NOMO-1 (cell line): ENCODE results near the gene OPRD1.
"Not testable (repeated sequence)": the region's sequence is repeated elsewhere in the genome, so short reads cannot be mapped to it uniquely, and the experiment has no call there.

ENCODE experiments used
- DNase-seq, 2 experiments: peaks; one replicate each; lab custom pipeline; 2025; ENCODE audit not compliant: unreplicated experiment in 2 of 2; lab: John Stamatoyannopoulos, UW

Gene OPRD1

DNA sequence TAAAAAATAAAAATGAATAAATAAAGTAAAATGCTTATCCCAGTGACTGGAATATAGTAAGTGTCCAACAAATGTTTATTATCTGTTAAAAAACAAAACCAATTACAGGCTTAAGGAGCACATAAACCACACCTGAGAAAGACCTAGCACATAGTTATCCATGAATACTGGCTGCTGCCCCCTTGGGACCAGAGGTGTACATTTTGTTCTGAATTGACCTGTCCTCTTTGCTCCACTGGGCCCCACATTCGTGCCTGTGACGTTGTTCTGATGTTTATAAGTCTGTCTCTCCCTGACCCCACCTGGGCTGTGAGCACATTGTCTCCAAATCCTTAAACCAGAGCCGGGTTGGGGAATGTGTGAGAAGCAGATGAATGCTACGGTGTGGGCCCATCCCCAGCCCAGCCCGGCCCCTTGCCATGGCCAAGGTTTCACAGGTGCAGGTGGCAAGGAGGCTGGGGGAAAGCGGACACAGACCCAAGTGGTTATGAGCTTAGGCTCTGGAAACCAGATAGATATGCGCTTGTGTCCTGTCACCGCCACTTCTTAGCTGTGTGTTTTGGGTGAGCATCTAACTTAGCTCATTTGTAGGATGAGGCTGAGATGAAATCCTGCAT is 29.1 kb downstream of the OPRD1 start:
- DNase-seq = no peak

- no peak for DNase-seq
Measured at GRCh38 chr1:28845786-28846543, 34.0 kb downstream of the OPRD1 start.

DNA sequence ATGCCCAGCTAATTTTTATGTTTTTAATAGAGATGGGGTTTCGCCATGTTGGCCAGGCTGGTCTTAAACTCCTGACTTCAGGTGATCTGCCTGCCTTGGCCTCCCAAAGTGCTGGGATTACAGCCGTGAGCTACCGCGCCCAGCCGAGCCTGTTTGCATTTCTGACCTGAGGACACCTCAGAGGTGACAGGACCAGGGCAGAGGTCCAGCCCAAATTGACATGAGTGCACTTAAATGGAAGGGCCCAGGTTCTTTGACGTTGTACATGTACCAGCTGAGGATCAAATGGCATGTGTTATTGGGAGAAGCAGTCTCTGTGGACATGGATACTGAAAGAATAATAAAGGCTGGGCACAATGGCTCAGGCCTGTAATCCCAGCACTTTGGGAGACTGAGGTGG is 35.2 kb downstream of the OPRD1 start:
- not testable (repeated sequence) for DNase-seq

GRCh38 chr1:28848416-28848815 is 36.4 kb downstream of the OPRD1 start:
- no peak for DNase-seq

DNA sequence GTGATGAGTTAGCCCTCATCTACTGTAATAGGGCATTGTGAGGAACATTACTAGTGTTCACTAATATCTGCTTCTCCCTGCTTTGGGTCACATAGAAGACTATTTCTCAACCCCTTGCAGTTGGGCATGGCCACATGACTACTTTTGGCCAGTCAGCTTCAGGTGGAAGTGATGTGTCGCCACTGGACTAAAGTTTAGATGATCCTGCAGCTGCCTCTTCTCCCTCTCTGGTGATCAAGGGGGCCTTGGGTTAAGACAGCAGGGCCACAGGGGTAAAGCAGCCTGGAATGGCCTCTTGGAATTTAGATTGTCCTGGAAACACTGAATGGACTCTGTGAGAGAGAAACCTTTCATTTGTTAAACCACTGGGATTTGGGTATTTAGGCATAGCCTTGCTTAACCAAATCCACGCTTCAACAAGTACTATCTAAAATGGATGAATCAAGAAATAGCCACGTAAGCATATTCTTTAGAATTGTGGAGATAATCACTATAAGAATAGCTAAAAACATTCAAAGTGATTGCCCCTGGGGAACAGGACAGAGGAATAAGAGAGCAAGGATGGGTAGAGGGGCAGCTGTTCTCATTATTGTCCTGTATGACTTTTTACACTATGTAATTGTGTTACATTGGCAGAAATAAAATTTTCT is 41.2 kb downstream of the OPRD1 start:
- peak in 1 of 2 experiments; percentile 41 for DNase-seq

- DNase-seq = not testable (repeated sequence)
Measured at GRCh38 chr1:28854406-28854805, 42.4 kb downstream of the OPRD1 start.

DNA sequence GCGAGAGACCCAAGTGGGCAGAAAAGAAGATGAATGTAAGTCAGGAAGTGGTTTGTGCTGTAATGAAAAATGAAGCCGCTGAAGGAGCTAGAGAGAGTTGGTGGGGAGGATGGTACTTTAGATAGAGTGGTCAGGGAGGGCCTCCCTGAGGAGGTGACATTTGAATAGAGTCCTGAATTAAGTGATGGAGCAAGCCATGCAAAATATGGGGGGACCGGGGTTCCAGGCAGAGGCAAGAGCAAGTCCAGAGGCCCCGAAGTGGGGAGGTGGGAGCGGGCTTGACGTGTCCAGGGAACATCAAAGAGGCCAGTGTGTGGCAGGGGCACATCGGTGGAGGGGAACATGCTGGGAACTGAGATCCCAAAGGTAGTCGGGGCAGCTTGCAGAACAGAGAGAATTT is 43.1 kb downstream of the OPRD1 start:
- DNase-seq = no peak

DNA sequence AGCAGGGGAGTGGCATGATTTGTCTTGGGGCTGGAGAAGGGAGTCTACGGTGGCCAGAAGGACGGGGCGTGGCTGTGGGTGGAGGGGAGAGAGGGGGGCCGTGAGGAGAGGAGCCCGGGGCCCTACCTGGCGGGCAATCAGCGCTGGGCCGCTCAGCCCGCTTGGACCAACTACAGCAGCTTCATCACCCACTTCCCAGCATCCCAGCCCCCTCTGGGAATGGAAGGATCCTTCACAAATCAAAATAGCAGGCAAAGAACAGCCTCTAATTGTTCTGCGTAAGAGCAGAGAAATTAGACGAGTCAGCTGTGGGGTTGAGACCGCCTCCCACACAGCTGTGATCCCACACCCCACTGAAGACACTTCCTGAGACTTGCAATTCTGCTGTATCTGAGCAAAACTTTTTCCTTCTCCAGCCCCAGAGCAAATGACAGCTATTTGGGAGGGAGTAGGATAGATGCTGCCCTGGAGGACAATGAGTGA is 43.5 kb downstream of the OPRD1 start:
- DNase-seq = no peak

- no peak for DNase-seq
Measured at GRCh38 chr1:28855969-28856368, 44.0 kb downstream of the OPRD1 start.

GRCh38 chr1:28860332-28861073 is 48.5 kb downstream of the OPRD1 start:
- peak; percentile 56 to 59 for DNase-seq

- no peak for DNase-seq
Measured at GRCh38 chr1:28862571-28863403, 50.8 kb downstream of the OPRD1 start.

DNA sequence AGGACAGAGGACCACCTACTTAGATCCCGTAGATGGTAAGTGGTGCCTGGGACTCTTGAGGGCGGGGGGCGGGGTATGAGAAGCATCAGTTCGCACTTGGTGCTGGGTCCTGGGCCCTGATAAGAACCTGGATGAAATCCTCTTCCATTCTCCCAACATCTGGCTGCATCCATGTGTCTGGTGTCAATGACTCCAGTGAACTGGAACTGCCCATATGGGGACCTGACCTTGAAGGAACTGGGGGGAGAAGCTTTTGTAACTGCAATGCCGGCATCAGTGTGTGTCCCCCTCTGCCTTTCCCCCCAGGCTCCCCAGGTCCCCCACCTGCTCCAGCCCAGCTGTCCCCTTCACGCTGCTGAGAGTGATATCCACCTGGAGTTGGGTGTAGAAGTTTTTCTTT is 52.7 kb downstream of the OPRD1 start:
- DNase-seq = no peak

DNA sequence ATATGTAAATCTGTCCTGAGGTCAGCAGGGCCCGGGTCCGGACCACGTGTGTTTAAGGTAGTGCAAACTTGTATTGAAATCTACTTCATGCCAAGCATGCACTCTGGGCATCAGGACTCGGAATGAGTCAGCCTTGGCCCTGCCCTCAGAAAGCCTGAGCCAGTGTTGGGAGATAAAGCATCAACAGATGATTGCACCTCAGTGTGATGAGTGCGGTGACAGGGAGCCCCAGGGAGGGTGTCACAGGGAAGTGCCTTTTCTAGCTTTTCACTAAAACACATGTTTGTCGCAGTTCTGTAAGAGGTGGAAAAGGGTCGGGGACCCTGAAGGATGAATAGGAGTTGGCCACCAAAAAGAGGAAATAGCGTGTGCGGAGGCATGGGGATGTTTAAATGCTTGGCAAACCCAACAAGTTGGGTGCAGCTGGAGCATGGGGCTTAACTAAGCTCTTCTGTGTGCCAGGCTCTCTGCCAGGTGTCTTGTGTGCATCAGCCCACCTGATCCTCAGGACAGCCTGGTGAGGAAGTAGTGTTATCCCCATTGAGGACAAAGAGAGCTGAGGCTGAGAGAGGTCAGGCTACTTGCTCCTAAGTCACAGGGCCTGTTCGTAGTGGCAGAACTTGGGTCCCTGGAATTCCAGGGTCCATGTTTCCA is 54.2 kb downstream of the OPRD1 start:
- no peak for DNase-seq

GRCh38 chr1:28867850-28868249 is 55.9 kb downstream of the OPRD1 start:
- no peak for DNase-seq

GRCh38 chr1:28869952-28870351 is 58.0 kb downstream of the OPRD1 start:
- DNase-seq = no peak

DNA sequence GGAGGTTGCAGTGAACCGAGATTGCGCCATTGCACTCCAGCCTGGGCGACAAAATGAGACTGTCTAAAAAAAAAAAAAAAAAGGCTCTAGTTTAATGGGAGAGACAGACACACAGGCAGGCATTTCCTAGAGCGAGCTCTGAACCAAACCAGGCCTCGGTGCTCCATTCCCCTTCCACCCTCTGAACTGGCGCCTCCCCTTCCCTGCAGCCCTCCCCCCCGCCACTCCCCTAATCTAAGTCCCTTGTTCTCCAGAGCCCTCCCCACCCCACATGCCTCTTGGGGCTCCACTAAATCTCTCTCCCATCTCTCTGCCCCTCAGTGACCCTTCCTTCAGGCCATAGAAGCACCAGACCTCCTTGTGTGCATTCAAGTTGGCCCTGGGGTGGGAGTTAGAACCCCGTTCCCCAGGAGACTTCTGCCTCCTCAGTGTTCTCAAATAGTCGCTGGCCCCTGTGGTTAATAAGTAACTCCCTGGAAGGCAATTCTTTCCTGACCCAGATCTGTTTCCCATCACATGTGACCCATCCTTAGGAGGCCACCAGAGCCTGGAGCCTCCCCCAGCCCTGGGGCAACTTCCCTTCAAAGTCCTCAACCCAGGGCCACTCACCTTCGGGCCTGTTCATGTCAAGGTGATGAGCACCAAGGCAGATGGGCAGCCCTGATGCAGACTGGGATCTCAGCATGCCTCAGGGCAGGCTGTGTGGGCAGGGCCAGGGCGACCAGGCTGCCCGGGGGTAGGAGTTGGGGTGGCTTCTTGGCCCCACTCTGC is 59.8 kb downstream of the OPRD1 start:
- DNase-seq = no peak

DNA sequence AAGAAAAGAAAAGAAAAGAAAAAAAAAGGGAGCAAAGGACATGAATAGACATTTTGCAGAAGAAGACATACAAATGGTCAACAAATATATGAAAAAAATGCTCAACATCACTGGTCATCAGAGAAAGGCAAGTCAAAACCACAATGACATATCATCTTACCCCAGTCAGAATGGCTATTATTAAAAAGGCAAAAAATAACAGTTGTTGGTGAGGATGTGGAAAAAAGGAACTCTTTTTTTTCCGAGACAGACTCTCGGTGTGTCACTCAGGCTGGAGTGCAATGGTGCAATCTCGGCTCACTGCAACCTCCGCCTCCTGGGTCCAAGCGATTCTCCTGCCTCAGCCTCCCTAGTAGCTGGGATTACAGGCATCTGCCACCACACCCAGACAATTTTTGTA is 63.2 kb downstream of the OPRD1 start:
- peak; percentile 18 to 70 for DNase-seq

- DNase-seq = peak; percentile 64 to 66
Measured at GRCh38 chr1:28877132-28877781, 65.3 kb downstream of the OPRD1 start.

GRCh38 chr1:28878796-28879195 is 66.8 kb downstream of the OPRD1 start:
- DNase-seq = no peak
